Mononuclear cell (primary cell): ENCODE results near the gene PHF20. TPM values are rescaled to one million over a fixed set of nuclear protein-coding genes. Genes with fewer than 3 reads are reported as not detected.
"Not testable (repeated sequence)": the region's sequence is repeated elsewhere in the genome, so short reads cannot be mapped to it uniquely, and the experiment has no call there.

Experiments used
- H3K27me3 ChIP-seq: 2 replicates; pipeline ENCODE4 v1.6.0; 2011; ENCODE audit warnings: low read length, control low read depth; ENCODE audit not compliant: insufficient read depth
- H3K4me1 ChIP-seq: 2 replicates; pipeline ENCODE4 v1.5.1; 2011; ENCODE audit warnings: mild to moderate bottlenecking, low read length, control low read depth; ENCODE audit not compliant: insufficient read depth
- H3K4me3 ChIP-seq: 2 replicates; pipeline ENCODE4 v1.5.1; 2011; ENCODE audit warnings: mild to moderate bottlenecking, low read length, moderate library complexity
- H3K9me3 ChIP-seq: 2 replicates; pipeline ENCODE4 v1.5.1; 2011; ENCODE audit warnings: low read depth, mild to moderate bottlenecking, control low read depth, low read length
- total RNA-seq: library from RNA; depleted of rRNA; stranded (reverse); fragments of >200 nt; gene quantifications from one replicate; pipeline ENCODE4 v1.2.3, GENCODE V29; 2012

PHF20 gene
- total RNA-seq, 1 donor: 103 TPM

GRCh38 chr20:35833241-35833640, 61.4 kb downstream of the PHF20 start:
- Histone ChIP-seq H3K4me1 (peaks cover 4% of the 10 kb centered on the region), H3K4me3 (no peak overlapping the region), H3K27me3 (no peaks in the 10 kb centered on the region), H3K9me3 (no peaks in the 10 kb centered on the region)

- Histone ChIP-seq H3K4me3 (no peak overlapping the region), H3K27me3 (no peaks in the 10 kb centered on the region), H3K4me1 (peaks cover 7% of the 10 kb centered on the region), H3K9me3 (no peaks in the 10 kb centered on the region)
Measured at GRCh38 chr20:35837577-35838195, 65.9 kb downstream of the PHF20 start.

DNA sequence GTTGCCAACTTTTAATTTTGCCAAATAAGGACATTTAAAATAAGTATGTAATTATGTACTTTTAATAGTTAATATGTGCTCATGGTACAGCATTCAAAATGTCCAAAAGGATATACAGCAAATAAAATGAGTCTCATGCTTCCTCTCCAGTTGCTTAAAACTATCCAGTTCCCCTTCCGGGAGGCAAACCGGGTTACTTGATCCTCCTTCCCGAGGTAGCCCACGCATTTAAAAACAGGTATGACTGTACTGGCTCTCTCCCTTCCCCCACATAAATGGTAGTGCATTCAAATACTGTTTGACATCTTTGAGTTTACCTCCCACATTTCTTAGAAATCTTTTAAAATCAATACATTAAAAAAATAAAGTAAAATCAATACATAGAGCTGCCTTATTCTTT, 66.4 kb downstream of the PHF20 start:
- no peak overlapping the region for H3K4me3 ChIP-seq
- peaks cover 7% of the 10 kb centered on the region for H3K4me1 ChIP-seq
- no peaks in the 10 kb centered on the region for H3K9me3 ChIP-seq
- no peaks in the 10 kb centered on the region for H3K27me3 ChIP-seq

DNA sequence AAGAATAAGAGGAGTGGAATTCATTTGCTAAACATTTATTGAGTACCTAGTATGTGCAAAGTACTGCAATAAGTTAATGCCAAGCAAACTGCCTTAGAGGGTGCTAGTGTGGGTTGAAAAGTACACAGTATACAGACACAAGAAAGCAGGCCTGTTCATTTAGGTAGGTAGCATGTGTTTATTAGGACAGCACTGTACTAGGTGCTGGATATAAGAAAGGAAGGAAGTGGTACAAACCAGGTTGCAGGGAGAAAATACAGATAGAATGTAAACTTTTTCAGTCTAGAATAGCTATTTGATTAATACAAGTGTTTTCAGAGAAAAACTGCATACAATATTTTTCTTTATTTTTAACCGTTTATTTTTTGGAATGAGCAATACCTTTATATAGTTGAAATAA, 68.1 kb downstream of the PHF20 start:
- Histone ChIP-seq H3K4me1 (peaks cover 7% of the 10 kb centered on the region), H3K9me3 (no peaks in the 10 kb centered on the region), H3K4me3 (no peak overlapping the region), H3K27me3 (no peaks in the 10 kb centered on the region)

GRCh38 chr20:35840421-35840820, 68.6 kb downstream of the PHF20 start:
- H3K27me3 ChIP-seq: no peaks in the 10 kb centered on the region
- H3K4me1 ChIP-seq: peaks cover 7% of the 10 kb centered on the region
- H3K9me3 ChIP-seq: no peaks in the 10 kb centered on the region
- H3K4me3 ChIP-seq: no peak overlapping the region

- Histone ChIP-seq H3K4me3 (no peak overlapping the region), H3K4me1 (peaks cover 7% of the 10 kb centered on the region), H3K9me3 (no peaks in the 10 kb centered on the region), H3K27me3 (no peaks in the 10 kb centered on the region)
Measured at GRCh38 chr20:35842361-35842760, 70.5 kb downstream of the PHF20 start.

DNA sequence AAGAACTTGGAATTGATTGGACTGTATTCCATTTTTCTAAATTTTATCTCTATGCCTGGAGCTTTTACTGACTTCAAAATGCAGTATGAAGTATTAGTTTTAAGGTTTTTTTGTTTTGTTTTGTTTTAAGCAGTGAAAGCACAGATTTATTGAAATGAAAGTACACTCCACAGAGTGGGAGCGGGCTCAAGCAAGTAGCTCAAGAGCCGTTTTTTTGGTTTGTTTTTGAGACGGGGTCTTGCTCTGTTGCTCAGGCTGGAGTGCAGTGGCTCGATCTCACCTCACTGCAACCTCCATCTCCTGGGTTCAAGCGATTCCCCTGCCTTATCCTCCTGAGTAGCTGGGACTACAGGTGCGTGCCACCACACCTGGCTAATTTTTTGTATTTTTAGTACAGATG, 72.1 kb downstream of the PHF20 start:
- not testable (repeated sequence) for H3K27me3 ChIP-seq, H3K9me3 ChIP-seq, H3K4me1 ChIP-seq, H3K4me3 ChIP-seq

DNA sequence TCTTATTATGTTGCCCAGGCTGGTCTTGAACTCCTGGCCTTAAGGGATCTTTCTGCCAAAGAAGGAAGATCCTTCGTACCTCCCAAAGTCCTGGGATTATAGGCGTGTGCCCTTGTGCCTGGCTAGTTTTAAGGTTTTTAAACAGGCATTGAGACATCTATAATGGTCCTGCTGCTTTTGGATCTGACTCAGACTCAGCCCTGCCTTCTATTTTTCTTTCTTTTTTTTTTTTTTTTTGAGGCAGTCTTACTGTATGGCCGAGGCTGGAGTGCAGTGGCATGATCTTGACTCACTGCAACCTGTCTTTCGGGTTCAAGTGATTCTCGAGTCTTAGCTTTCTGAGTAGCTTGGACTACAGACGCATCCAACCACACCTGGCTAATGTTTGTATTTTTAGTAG, 73.7 kb downstream of the PHF20 start:
- H3K4me3 ChIP-seq: no peak overlapping the region
- peaks cover 12% of the 10 kb centered on the region for H3K4me1 ChIP-seq

DNA sequence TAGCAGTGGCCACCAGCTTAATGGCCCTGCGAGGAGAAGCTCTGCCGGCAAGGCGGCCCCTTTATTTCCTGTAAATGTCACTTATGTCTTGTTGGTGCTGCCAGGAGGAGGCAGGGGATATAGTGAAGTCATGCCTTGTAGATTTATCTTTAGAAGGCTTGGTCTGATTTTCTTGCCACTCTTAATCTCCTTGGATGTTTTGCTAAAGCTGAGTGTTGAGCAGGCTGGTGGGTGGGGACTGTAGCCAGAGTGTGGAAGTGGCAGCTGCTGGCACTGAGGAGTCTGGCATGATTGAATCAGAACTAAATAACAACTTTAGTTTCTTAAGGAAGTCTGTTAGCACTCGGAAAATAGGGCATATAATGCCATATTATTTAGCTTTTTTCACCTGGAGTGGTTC, 77.9 kb downstream of the PHF20 start:
- H3K4me3 ChIP-seq: no peak overlapping the region
- no peaks in the 10 kb centered on the region for H3K27me3 ChIP-seq
- no peaks in the 10 kb centered on the region for H3K9me3 ChIP-seq
- H3K4me1 ChIP-seq: peaks cover 23% of the 10 kb centered on the region

More for the DNA sequence above, 73.7 kb downstream of the PHF20 start:
- Histone ChIP-seq H3K27me3 (no peaks in the 10 kb centered on the region), H3K9me3 (no peaks in the 10 kb centered on the region)

- H3K4me3 ChIP-seq, H3K27me3 ChIP-seq, H3K9me3 ChIP-seq: not testable (repeated sequence)
- peaks cover 23% of the 10 kb centered on the region for H3K4me1 ChIP-seq
Measured at GRCh38 chr20:35851659-35852058, 79.8 kb downstream of the PHF20 start.

DNA sequence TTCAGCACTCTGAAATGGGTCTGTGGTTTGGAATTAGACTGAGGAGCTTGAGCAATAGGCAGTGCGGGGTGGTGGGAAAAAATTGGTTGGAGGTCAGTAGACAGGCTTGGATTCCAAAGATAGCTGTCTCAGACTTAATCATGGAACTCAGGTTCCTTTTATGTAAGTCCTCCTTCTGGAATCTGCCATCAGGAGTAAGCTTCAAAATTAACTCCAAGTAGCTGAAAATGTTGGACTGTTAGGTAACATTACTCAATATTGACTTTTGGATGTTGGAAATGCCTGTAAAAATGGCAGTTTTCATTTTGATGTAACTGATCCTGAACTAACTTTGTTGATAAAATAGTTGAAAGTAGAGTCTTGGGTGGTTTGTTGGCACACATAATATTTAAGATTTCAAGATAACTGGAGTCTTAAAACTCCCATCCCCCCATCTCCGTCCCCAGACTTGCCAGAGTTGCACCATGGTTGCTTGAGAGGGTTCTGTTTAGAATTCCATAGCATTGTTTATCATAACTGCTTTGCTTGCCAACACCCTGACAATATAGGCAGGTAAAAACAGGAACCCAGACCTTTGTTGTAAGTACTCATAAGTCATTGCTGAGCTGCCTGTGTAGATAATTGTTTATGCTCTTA, 83.0 kb downstream of the PHF20 start:
- H3K4me1 ChIP-seq: peaks cover 16% of the 10 kb centered on the region
- H3K27me3 ChIP-seq: no peaks in the 10 kb centered on the region
- H3K4me3 ChIP-seq: no peak overlapping the region
- no peaks in the 10 kb centered on the region for H3K9me3 ChIP-seq

- H3K4me3 ChIP-seq, H3K27me3 ChIP-seq, H3K9me3 ChIP-seq: not testable (repeated sequence)
- H3K4me1 ChIP-seq: peaks cover 14% of the 10 kb centered on the region
Measured at GRCh38 chr20:35855641-35856040, 83.8 kb downstream of the PHF20 start.

DNA sequence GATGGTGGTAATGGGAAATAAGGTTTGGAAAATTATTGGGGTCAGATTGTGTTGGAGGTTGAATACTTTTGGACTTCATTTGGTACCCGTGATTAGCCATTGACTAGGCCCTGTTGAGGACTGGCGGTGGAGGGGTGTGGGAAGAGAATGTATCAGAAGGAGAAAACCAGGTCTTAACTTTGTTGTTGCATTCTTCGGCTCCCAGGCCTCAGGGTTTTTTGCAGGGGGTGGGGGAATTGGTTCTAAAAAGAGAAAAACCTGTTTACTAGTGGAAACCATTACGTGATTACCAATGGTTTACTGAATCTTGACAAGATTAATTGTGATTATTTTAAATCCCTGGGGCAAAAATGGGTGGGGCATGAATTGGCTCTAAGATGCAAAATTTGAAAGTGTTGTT, 85.1 kb downstream of the PHF20 start:
- H3K27me3 ChIP-seq: no peaks in the 10 kb centered on the region
- H3K9me3 ChIP-seq: no peaks in the 10 kb centered on the region
- H3K4me3 ChIP-seq: no peak overlapping the region
- H3K4me1 ChIP-seq: peaks cover 3% of the 10 kb centered on the region

GRCh38 chr20:35866418-35867202, 94.8 kb downstream of the PHF20 start:
- Histone ChIP-seq H3K4me3 (no peak overlapping the region), H3K4me1 (no peaks in the 10 kb centered on the region), H3K27me3 (no peaks in the 10 kb centered on the region), H3K9me3 (no peaks in the 10 kb centered on the region)

DNA sequence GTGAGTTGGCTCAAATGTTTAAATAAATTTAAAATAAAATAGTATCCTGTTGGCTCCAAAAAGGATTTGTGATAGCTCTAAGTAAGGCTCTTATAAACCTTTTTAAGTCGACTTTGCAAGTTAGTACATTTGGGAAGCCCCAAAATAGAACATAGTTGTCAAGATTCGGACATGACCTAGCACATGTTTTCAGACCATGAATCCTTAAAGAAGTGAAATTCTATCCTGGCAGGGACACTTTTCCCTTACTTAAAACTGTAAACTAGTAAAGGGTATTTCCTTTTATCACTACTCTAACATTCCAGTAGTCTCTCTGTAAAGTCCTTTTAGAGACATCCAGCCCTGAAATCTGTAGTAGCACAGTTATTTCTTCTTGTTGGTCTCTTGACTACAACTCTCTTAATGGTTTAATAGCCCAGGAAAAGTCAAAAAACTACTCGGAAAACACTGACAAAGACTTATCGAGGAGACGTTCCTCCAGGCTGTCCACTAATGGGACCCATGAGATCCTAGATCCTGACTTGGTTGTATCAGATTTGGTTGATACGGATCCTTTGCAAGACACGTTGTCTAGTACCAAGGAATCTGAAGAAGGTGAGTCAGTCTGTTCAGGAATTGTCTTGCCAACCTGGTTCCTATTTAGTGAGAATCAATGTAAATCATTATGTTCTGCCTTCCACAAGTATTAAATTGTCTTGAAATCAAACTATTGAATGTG, 98.9 kb downstream of the PHF20 start:
- Histone ChIP-seq H3K4me3 (no peak overlapping the region), H3K27me3 (no peaks in the 10 kb centered on the region), H3K9me3 (no peaks in the 10 kb centered on the region), H3K4me1 (no peaks in the 10 kb centered on the region)
